Brain microvascular endothelial cell (primary cell): Measurements from ENCODE around the gene GTF2A1.
"Not testable (repeated sequence)": the region's sequence is repeated elsewhere in the genome, so short reads cannot be mapped to it uniquely, and the experiment has no call there.

Source experiments
- DNase-seq: peaks from one replicate; pipeline ENCODE4 v3.0.0-alpha.2; 2020
- H3K27ac ChIP-seq: fragments of 250-450 bp; sonication (Bioruptor Pico); 2 replicates; pipeline ENCODE4 v1.5.1; 2020; ENCODE audit warnings: mild to moderate bottlenecking, moderate library complexity
- H3K27me3 ChIP-seq: fragments of 250-450 bp; sonication (Bioruptor Pico); replicated peaks from 2 replicates; pipeline ENCODE4 v1.5.1; 2020; ENCODE audit warnings: mild to moderate bottlenecking
- H3K36me3 ChIP-seq: fragments of 250-450 bp; sonication (Bioruptor Pico); replicated peaks from 2 replicates; pipeline ENCODE4 v1.5.1; 2020; ENCODE audit warnings: mild to moderate bottlenecking
- H3K4me3 ChIP-seq: 2 replicates; pipeline ENCODE4 v1.5.1; 2011; ENCODE audit warnings: low read depth, mild to moderate bottlenecking, control low read depth, low read length, moderate library complexity
- CTCF ChIP-seq: IDR thresholded peaks from 2 replicates; pipeline ENCODE4 v1.5.1; 2011; ENCODE audit warnings: low read depth, mild to moderate bottlenecking, moderate library complexity, low read length, control low read depth, inconsistent platforms; ENCODE audit errors: missing control alignments
- in situ Hi-C: cut with HindIII; loops from 2 replicates; pipeline ENCODE4 v1.10.0; 2017; ENCODE audit warnings: low sequenced_read_pairs, low pct_ligation_motif_present

GTF2A1 gene

GRCh38 chr14:81252278-81252677, 31.5 kb upstream of the GTF2A1 start:
- Histone ChIP-seq H3K4me3 (no peak overlapping the region), H3K27me3 (no peaks in the 10 kb centered on the region), H3K27ac (no peak overlapping the region), H3K36me3 (no peaks in the 10 kb centered on the region)
- DNase-seq, result no peak
- in situ Hi-C loops, result no loop called here
- no peak for TF ChIP-seq CTCF

DNA sequence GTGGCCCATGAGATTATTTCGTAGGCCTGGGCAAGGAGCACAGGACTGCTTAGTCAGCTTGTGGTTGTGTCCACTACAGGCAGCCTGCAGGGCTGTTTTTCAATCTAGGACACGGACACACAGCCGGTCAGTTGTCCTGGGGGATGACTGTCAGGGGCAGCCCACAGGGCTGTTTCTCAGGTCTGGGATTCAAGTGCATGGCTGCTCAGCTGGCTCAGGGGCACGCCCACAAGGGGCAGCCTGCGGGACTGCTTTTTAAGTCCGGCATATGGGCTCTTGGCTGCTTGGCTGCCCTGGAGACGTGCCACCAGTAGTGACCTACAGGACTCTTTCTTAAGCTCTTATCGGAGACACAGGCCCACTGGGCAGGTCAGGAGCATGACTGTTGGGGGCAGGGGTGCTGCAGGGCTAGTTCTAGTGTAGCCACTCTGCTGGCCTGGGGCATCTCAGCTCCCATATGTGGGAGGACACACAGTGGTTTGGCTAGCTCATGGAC, 26.6 kb upstream of the GTF2A1 start:
- no peak overlapping the region for H3K4me3 ChIP-seq
- in situ Hi-C loops, result no loop called here

GRCh38 chr14:81246461-81247270, 25.9 kb upstream of the GTF2A1 start:
- in situ Hi-C loops, result no loop called here
- H3K27ac ChIP-seq, result no peak overlapping the region
- no peak for DNase-seq

More for the DNA sequence above, 26.6 kb upstream of the GTF2A1 start:
- no peak for TF ChIP-seq CTCF
- DNase-seq, result no peak
- H3K27ac ChIP-seq, result no peak overlapping the region
- H3K36me3 ChIP-seq, result no peaks in the 10 kb centered on the region
- no peaks in the 10 kb centered on the region for H3K27me3 ChIP-seq

DNA sequence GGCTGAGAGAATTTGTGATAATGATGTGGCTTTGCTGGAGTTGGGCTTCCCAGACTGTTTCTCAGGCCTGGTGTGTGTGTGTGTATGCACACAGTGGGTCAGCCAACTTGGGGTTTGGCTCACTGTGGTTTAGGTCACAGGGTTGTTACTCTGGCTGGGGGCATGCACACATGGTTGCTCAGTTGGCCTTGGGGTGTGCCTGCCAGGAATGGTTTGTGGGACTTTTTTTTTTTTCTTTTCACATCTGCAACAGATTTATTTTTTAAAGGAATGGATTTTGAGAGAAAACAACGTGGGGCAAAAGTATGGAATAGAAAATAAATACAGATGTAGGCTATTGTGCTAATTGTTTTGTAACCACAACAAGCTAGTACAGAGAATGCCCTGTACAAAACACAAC, 25.0 kb upstream of the GTF2A1 start:
- H3K36me3 ChIP-seq, result no peaks in the 10 kb centered on the region
- H3K27me3 ChIP-seq, result no peaks in the 10 kb centered on the region
- DNase-seq, result no peak
- no peak overlapping the region for H3K27ac ChIP-seq
- in situ Hi-C loops, result no loop called here
- H3K4me3 ChIP-seq, result no peak overlapping the region
- no peak for TF ChIP-seq CTCF

More at GRCh38 chr14:81246461-81247270, 25.9 kb upstream of the GTF2A1 start:
- Histone ChIP-seq H3K27me3 (no peaks in the 10 kb centered on the region), H3K36me3 (no peaks in the 10 kb centered on the region), H3K4me3 (no peak overlapping the region)
- TF ChIP-seq CTCF, result no peak

DNA sequence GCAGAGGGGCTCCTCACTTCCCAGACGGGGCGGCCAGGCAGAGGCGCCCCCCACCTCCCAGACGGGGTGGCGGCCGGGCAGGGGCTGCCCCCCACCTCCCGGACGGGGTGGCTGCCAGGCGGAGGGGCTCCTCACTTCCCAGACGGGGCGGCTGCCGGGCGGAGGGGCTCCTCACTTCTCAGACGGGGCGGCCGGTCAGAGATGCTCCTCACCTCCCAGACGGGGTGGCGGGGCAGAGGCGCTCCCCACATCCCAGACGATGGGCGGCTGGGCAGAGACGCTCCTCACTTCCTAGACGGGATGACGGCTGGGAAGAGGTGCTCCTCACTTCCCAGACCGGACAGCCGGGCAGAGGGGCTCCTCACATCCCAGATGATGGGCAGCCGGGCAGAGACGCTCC, 23.7 kb upstream of the GTF2A1 start:
- H3K27ac ChIP-seq, DNase-seq, H3K27me3 ChIP-seq, in situ Hi-C loops, H3K4me3 ChIP-seq, H3K36me3 ChIP-seq: not testable (repeated sequence)

DNA sequence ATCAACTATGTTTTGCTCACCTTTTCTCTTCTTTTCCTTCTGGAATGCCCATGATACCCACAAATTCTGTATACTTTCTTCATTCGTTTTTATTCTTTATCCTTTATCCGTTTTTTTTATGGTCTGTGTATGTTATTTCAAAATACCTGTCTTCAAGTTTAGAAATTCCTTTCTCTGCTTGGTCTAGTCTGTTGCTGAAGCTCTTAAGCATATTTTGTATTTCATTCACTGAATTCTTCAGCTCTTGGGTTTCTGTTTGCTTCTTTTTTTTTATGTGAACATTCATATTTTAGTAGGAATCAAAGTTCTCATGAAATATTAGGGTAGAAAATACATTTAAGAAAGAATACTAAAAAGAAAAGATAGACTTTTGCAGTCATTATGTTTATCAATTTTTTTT, 22.7 kb upstream of the GTF2A1 start:
- no peak for TF ChIP-seq CTCF
- Histone ChIP-seq H3K27me3 (no peaks in the 10 kb centered on the region), H3K4me3 (no peak overlapping the region), H3K36me3 (no peaks in the 10 kb centered on the region), H3K27ac (no peak overlapping the region)
- in situ Hi-C loops, result no loop called here
- no peak for DNase-seq

DNA sequence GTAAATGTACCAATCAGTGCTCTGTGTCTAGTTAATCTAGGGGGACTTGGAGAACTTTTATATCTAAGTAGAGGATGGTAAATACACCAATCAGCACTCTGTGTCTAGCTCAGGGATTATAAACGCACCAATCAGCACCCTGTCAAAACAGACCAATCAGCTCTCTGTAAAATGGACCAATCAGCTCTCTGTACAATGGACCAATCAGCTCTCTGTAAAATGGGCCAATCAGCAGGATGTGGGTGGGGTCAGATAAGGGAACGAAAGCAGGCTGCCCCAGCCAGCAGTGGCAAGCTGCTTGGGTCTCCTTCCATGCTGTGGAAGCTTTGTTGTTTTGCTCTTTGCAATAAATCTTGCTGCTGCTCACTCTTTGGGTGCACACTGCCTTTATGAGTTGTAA, 16.1 kb upstream of the GTF2A1 start:
- H3K36me3 ChIP-seq, H3K27ac ChIP-seq, DNase-seq, H3K27me3 ChIP-seq, in situ Hi-C loops, H3K4me3 ChIP-seq: not testable (repeated sequence)
